KOPT-K1 (cell line): ENCODE data around the gene COBL.

ENCODE experiments used
- H3K27ac ChIP-seq: fragments of 200-600 bp; sonication (generic); 2 replicates; pipeline ENCODE4 v1.5.1; 2016; ENCODE audit warnings: antibody characterized with exemption, mild to moderate bottlenecking, low read depth, low read length; ENCODE audit not compliant: poor library complexity, severe bottlenecking
- H3K36me3 ChIP-seq: fragments of 200-600 bp; sonication (generic); 2 replicates; pipeline ENCODE4 v1.5.1; 2017; ENCODE audit warnings: antibody characterized with exemption, mild to moderate bottlenecking, low read length, moderate library complexity; ENCODE audit not compliant: insufficient read depth
- H3K9me3 ChIP-seq: fragments of 200-600 bp; sonication (generic); 2 replicates; pipeline ENCODE4 v1.5.1; 2017; ENCODE audit warnings: antibody characterized with exemption, low read length, mild to moderate bottlenecking; ENCODE audit not compliant: insufficient read depth, poor library complexity, severe bottlenecking

Gene COBL

DNA sequence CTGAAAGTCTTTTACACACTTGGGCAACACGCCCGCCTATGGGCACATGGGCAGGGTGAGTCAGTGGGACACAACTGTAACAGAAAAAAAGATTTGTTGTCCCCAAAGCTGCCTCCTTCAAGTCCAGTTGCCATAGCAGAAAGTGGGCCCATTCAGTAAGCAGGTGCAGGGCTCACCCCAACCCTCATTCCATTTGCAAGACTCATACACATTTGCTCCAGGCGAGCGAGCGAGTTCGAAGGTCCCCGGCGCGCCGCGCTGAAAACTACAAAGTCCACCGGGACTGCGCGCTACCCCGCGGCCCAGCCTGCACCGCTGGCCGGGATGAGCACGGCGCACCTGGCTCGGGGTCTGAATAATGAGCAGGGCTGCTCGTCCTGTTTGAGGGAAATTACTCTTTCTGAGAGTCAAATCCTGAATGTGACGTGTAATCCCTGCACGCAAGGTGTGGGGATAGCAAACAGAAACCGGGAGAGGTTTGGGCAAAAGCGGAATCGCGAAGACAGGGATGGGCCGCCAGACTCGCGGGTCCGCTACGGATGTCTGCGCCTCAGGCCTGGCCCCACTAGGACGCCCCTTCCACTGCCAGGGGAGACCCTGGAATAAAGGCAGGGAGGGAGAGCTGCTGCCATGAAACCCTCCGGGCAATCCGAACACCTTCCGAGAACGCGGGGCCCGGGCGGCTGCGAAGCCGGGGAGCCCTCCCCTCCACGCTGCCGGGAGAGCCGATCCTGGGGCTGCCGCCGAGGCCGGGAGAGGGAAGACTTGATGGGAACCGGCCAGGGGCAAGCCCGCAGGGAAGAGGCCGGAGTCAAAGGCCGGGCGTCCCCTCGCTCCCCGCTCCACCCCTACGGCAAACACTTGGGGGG is 982 bp downstream of the COBL start:
- no peaks in the 10 kb centered on the region for H3K36me3 ChIP-seq
- H3K27ac ChIP-seq = no peak overlapping the region
- no peaks in the 10 kb centered on the region for H3K9me3 ChIP-seq

DNA sequence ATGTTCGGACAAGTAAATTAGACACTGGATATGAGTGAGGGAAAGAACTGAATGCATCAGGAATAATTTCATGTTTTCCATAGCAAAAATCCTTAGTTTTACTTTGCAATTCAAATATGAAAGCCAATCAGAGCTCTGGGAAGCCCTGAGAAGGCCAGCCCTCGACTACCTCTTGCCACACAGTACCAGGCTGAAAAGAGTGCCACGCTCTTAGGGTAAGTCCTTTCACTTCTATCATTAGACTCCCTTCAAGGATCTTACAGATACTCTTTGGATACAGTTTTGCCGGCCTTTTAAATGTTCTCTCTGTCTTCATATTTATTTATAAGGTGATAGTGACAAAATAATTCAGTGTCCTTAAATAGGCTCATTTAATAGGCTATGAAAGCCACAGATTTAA is 1.9 kb downstream of the COBL start:
- no peaks in the 10 kb centered on the region for H3K9me3 ChIP-seq
- no peaks in the 10 kb centered on the region for H3K36me3 ChIP-seq
- no peak overlapping the region for H3K27ac ChIP-seq

DNA sequence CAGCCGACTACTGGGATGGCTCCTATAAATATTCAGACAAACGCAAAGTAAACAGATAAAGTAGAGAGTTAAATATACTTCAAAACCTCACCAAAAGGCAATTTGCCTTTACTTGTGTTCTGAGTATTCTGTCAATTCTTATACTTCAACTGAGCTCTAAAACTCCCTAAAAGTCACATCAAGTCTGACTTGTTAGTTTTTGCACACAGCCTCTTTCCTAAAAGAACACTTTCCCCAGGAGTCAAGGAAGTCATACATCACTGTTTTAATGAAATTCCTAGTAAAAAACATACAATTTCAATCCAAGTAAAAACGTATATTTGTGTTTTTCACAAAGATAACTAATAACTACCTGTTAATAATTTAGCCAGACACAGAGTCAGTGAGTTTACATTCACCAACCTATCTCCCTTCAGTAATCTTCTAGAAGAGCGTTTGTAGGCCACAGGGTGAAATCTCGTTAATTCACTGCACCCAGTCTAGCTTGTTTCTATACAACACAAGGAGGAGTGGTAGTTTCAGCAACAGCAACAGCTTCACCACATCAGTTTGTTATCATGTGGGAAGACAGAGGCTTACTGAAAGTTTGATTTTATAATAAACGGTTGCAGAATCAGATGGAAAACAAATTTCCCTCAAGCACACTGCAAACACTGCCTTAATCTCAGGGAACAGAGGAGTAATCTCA is 2.7 kb downstream of the COBL start:
- Histone ChIP-seq H3K27ac (no peak overlapping the region), H3K9me3 (no peaks in the 10 kb centered on the region), H3K36me3 (no peaks in the 10 kb centered on the region)

DNA sequence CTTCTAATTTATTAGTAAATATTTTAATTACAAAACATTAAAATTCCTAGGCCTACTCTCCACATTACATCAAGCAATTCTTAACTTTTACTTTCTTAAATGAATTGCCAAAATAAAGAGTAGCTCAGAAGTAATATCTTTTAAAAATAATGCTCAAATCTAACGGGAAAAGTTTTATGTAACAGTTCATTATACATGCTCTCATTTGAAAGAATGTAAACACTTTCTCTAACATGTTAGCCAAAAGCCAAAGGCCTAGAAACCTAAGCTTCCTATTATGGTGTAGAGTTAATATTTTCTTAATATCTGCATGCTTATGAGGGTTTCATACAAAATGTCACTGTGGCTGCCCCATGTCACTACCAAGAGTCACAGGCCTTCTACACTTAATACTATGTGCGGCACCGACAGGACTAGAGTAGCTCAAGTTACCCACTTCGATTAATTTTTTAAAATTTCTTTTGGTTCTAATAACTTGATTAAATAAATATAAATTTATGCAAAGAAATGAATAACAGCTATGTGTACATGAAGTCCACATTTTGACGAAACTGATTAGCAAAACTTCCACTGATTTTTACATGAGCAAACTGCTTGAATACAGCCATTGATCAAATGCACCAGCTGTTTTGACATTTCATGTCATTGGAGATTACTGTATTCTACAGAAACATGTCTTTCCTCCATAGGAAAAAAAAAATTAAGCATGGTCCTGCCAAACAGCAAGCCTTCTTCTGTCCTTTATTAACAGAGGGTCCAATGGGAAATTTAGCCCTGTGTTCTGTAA is 3.5 kb downstream of the COBL start:
- Histone ChIP-seq H3K27ac (no peak overlapping the region), H3K9me3 (no peaks in the 10 kb centered on the region), H3K36me3 (no peaks in the 10 kb centered on the region)

DNA sequence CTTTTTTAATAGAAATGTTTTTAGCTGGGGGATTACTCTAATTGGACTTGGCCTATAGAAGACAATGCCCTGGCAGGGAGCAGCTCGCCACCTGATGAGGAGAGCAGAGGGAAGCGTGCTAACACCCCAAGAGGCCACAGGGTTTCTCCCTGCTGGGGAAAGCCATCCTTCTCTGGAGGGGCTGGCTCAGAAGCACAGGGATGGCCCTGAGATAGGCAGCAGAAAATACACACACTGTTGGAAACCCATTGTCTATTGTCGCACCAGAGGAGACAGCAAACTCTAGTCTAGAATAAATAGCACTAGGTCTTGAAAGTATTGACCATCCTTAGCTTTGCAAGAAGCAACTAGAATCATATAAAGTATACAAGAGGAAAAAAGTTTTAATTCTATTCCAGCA is 5.4 kb downstream of the COBL start:
- H3K9me3 ChIP-seq = no peaks in the 10 kb centered on the region
- H3K27ac ChIP-seq = no peak overlapping the region
- no peaks in the 10 kb centered on the region for H3K36me3 ChIP-seq

DNA sequence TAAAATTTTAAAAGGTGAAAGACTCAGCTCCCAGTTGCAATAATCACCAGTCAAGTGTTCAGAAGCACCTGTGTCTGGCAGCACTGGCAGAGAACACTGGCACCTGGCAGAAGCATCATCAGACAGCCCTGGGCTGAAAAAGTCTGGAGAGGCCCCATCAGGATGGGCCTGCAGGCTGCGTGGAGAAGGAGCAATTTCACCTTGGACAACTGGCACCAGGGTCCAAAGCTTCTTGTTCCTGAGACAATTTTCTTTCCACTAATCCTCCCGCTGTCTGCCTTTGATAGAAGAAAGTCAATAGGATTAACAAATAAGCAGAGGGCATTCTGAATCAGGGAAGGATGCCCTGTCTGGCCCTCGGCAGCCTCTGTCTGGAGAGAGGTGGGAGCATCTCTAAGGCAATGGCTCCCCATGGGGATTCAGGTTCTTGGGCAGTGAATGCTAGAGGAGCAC is 6.5 kb downstream of the COBL start:
- H3K36me3 ChIP-seq = no peaks in the 10 kb centered on the region
- H3K27ac ChIP-seq = no peak overlapping the region
- H3K9me3 ChIP-seq = no peaks in the 10 kb centered on the region

DNA sequence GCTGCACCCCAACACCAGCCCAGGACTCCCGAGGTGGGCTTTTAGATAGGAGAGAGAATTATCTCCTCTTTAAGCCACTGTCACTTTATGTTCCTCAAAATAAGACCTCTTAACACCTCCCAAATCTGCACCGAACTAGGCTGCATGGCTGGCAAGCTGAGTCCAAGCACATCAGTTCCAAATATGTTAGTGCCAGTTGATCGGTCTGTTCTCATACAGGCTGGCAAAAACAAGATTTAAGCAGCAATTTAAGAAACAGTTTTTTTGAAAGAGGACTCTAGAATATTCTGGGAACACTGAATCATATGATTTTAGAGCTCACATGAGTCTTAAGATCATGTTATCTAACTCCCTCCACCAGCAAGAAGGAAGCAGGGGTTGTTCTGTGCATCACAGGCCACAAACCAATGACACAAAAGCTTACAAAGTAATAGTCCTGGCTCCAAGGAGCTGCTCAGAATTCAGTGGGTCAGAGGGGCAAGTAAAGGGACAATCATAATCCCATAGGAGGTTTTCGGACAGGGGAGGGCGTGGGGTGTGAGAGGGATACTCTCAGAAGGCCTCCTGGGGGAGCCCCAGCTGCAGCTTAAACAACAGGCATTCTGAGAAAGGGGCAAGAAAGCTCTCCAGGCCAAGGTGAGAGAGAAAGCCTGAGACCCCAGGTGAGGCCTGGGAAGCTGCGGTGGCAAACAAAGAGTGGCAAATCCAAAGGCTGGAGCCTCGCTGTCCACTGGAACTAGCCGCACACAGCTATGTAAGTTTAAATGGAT is 7.1 kb downstream of the COBL start:
- Histone ChIP-seq H3K36me3 (no peaks in the 10 kb centered on the region), H3K27ac (no peak overlapping the region), H3K9me3 (no peaks in the 10 kb centered on the region)

DNA sequence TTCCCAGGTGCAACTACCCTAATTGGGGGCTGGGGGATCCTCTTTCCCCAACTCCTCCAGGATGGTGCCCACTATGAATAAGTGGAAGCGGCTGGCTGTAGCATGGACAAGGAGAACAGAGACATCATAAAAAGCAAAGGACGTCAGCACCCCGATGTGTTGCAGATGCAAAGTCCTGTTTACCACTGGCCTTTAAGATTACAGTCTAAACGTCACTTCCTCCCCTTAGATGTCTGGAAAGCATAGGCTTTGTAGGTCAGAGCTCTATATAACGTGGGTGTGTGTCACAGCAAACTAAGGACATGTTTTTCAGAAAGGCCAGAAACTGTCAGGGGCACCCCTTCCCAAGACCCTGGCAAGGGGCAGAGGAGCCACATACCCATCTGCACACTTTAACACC is 7.9 kb downstream of the COBL start:
- no peak overlapping the region for H3K27ac ChIP-seq
- no peaks in the 10 kb centered on the region for H3K9me3 ChIP-seq
- H3K36me3 ChIP-seq = no peaks in the 10 kb centered on the region

DNA sequence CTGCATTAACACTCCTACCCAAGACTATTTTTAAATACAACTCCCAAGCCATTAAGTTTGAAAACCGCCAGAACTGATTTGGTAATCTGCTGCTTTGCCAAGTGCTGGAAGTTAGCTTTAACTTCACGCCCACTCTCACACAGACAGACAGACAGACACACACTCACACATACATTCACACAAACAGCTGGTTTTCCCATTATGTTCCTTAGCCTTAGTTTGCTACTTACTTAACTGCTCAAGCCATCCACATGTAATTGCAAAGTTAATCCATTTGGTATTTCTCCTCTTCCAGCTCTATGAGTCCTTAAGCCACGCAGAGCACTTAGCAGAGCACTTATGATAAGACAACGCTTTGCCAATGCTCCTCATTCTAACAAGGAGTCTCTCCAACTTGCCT is 8.3 kb downstream of the COBL start:
- H3K9me3 ChIP-seq = no peaks in the 10 kb centered on the region
- H3K36me3 ChIP-seq = no peaks in the 10 kb centered on the region
- no peak overlapping the region for H3K27ac ChIP-seq

DNA sequence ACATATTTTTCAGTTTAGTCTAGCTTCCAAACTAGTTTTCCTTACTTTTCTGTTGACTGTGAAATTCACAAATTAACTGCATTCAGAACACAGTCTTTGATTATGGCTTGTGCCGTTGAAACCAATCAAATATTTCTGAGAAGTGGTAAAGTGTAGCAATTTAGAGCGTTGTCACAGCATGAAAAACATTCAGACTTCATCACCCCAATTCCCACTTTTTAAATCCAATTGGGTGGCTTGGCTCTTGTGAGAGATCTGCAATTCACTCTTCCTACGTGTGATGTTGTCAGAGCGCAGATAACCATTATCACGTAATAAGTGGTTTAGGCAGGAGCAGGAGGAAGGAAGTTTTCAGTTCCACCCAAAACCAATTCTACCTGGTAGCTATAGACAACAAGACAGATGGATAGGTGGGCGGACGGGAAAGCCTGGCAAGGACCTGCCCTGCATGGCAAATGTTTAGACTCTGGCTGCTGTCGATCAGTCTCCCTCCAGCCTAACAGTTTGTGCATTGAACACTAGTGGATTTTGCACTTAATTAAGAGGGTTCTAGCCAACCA is 8.9 kb downstream of the COBL start:
- Histone ChIP-seq H3K9me3 (no peaks in the 10 kb centered on the region), H3K36me3 (no peaks in the 10 kb centered on the region), H3K27ac (no peak overlapping the region)

DNA sequence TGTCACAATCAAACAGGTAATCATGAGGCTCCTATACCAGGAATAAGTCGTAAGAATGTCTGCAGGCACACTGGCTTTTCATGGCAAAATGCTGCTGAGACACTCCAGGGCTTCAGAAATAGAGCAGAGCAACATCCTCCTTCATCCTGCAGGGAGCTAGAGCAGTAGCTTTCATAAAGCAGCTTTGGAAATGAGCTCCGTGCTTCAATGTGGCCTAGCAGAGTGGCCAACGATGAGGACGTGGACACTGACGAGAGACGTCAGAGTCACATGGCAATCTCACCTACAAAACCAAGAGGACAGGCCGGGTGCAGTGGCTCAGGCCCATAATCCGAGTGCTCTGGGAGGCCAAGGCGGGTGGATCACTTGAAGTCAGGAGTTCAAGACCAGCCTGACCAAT is 9.8 kb downstream of the COBL start:
- no peaks in the 10 kb centered on the region for H3K36me3 ChIP-seq
- H3K27ac ChIP-seq = no peak overlapping the region
- no peaks in the 10 kb centered on the region for H3K9me3 ChIP-seq

DNA sequence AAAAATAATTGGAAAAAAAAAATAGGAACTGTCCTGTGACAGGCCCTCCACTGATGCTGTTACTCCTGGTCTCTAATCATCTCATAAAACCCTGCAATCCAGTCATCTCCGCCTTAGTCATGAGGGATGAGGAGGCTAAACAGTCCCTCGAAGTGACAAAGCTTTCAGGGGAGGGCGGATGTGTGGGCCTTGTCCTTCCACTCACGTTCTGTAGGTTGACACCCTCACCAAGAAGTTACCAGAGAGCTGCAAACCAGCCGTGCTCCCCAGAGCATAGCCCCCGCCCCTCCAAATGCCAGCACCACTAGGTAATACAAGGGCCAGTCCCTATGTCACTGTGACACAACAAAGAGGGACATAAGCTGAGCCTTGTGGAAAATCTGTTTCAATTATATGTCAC is 11.9 kb downstream of the COBL start:
- Histone ChIP-seq H3K27ac (no peak overlapping the region), H3K36me3 (no peaks in the 10 kb centered on the region), H3K9me3 (no peaks in the 10 kb centered on the region)

DNA sequence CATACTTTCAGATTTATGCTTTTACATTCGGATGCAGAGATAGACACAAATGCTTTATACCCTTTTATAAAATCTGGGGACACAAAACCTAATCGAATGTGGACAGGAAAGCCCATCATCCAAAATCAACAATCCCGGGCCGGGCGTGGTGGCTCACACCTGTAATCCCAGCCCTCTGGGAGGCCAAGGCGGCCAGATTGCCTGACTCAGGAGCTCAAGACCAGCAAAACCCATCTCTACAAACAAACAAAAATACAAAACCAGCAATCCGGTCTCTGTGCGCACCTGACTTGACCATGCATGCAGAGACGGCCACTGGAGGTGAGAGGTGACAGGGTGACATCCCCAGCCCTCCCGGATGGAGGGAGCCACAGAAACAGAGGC is 13.5 kb downstream of the COBL start:
- H3K9me3 ChIP-seq = no peaks in the 10 kb centered on the region
- H3K27ac ChIP-seq = no peak overlapping the region
- H3K36me3 ChIP-seq = no peaks in the 10 kb centered on the region

DNA sequence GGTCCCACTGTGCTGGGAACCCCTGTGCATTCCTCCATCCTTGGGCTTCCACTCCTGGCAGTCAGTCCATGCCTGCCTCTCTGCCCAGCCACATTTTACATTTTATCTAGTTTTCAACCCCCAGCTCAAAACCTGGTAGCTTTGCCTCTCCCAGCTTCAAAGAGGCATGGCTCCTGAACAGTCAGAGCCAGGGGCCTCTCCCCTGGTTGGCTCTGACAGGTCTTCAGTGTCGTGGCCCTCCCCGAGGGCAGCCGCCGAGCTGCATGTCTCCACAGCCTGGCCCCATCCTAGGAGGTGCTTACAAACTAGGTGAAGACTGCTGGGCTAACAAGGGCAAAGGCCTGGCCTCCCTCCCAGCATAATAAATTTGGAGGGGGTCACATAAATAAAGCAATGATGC is 14.8 kb downstream of the COBL start:
- Histone ChIP-seq H3K36me3 (no peaks in the 10 kb centered on the region), H3K27ac (no peak overlapping the region), H3K9me3 (no peaks in the 10 kb centered on the region)
